Right atrium auricular region (tissue), 2 donors: ENCODE data around the gene DARS1. TPM values are rescaled to one million over a fixed set of nuclear protein-coding genes. Genes with fewer than 3 reads are reported as not detected.

Experiments
- DNase-seq: peaks from one replicate; pipeline ENCODE4 v3.0.0-alpha.2; 2019; ENCODE audit warnings: low spot score
- H3K27ac ChIP-seq, 2 donors: fragments of 200-600 bp; sonication (generic); 1 replicate in 1 of 2; 2 replicates in 1 of 2; pipeline ENCODE4 v1.5.1; 2016 to 2019
- H3K27me3 ChIP-seq, 2 donors: fragments of 200-600 bp; sonication (generic); one replicate each; pipeline versions ENCODE4 v1.5.1 to v1.6.0; 2017 to 2019
- H3K36me3 ChIP-seq: fragments of 200-600 bp; sonication (generic); one replicate; pipeline ENCODE4 v1.5.1; 2016
- H3K4me1 ChIP-seq, 2 donors: fragments of 200-600 bp; sonication (generic); one replicate each; pipeline versions ENCODE4 v1.5.1 to v1.6.0; 2017 to 2019
- H3K4me3 ChIP-seq, 2 donors: fragments of 200-600 bp; sonication (generic); 1 replicate in 1 of 2; 2 replicates in 1 of 2; pipeline ENCODE4 v1.5.1; 2017 to 2019; ENCODE audit warnings: mild to moderate bottlenecking in 1 of 2, moderate library complexity in 1 of 2
- H3K9me3 ChIP-seq, 2 donors: fragments of 200-600 bp; sonication (generic); one replicate each; pipeline ENCODE4 v1.5.1; 2019
- total RNA-seq, 2 donors: library from RNA; depleted of rRNA; stranded (reverse); fragments of >200 nt; gene quantifications; one replicate each; pipeline ENCODE4 v1.1.0, GENCODE V29; 2016
- TF ChIP-seq, protein P1 (sequence below), 2 donors: fragments of 200-600 bp; sonication (generic); IDR thresholded peaks; one replicate each; pipeline ENCODE4 v1.5.1; 2019; ENCODE audit warnings: antibody characterized with exemption in 2 of 2

Gene DARS1
- total RNA-seq, 2 donors from 2014 or later: 42.4 to 57.8 TPM

GRCh38 chr2:136000502-136000901 is 15.1 kb upstream of the DARS1 start:
- Histone ChIP-seq H3K36me3 (no peaks in the 10 kb centered on the region), H3K27ac (no peak overlapping the region), H3K27me3 (no peaks in the 10 kb centered on the region), H3K9me3 (no peaks in the 10 kb centered on the region), H3K4me1 (peaks cover 0 to 4% of the 10 kb centered on the region in 2 donors), H3K4me3 (no peak overlapping the region)
- DNase-seq: no peak
- TF ChIP-seq, protein P1, sequence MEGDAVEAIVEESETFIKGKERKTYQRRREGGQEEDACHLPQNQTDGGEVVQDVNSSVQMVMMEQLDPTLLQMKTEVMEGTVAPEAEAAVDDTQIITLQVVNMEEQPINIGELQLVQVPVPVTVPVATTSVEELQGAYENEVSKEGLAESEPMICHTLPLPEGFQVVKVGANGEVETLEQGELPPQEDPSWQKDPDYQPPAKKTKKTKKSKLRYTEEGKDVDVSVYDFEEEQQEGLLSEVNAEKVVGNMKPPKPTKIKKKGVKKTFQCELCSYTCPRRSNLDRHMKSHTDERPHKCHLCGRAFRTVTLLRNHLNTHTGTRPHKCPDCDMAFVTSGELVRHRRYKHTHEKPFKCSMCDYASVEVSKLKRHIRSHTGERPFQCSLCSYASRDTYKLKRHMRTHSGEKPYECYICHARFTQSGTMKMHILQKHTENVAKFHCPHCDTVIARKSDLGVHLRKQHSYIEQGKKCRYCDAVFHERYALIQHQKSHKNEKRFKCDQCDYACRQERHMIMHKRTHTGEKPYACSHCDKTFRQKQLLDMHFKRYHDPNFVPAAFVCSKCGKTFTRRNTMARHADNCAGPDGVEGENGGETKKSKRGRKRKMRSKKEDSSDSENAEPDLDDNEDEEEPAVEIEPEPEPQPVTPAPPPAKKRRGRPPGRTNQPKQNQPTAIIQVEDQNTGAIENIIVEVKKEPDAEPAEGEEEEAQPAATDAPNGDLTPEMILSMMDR (IDR thresholded peaks at IDR 0.05): no peak

DNA sequence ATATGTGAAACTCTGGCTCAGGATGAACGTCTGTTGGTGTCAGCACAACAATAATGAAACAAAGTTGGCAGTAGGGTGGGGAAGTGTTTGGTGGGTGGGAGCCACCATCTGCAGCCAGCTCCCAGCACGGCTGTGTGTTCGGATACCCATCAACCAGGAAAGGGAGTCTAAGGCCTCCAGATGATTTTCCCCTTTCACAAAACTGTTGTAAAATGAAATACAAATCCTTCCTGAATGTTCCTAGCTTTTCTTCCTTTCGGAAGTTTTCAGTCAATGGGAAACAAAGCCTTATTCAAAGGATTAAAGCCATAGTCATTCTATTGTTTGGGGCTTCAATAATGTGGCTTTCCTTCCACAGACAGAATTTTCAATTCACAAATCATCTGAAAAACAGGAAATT is 14.5 kb upstream of the DARS1 start:
- Histone ChIP-seq H3K9me3 (no peaks in the 10 kb centered on the region), H3K27ac (no peak overlapping the region), H3K27me3 (no peaks in the 10 kb centered on the region), H3K4me3 (no peak overlapping the region), H3K36me3 (no peaks in the 10 kb centered on the region), H3K4me1 (peaks cover 0 to 4% of the 10 kb centered on the region in 2 donors)
- TF ChIP-seq, protein P1 (IDR thresholded peaks at IDR 0.05): no peak
- no peak for DNase-seq

DNA sequence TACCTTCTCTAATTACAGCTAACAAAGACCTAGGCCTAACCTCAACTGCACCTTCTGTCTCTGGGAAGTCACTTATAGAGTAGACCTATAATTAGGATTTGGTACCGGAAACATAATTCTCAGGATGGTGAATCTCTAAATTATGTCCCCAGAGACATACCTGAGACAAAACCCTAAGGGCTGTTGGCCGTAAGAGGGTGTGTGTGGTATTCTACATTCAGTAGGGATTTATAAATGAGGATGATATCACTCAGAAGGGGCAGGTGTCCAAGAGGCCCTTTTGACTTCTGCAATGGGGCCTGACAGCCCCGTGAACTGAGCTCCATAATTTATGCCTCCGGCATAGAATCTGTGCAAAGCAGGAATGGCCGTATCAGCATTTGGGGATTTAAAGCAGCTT is 13.5 kb upstream of the DARS1 start:
- Histone ChIP-seq H3K27ac (no peak overlapping the region), H3K4me1 (peaks cover 0 to 4% of the 10 kb centered on the region in 2 donors), H3K36me3 (no peaks in the 10 kb centered on the region), H3K9me3 (no peaks in the 10 kb centered on the region), H3K27me3 (no peaks in the 10 kb centered on the region), H3K4me3 (no peak overlapping the region)
- no peak for DNase-seq
- TF ChIP-seq, protein P1 (IDR thresholded peaks at IDR 0.05): no peak

GRCh38 chr2:135997380-135997779 is 12.0 kb upstream of the DARS1 start:
- Histone ChIP-seq H3K4me3 (no peak overlapping the region), H3K27ac (no peak overlapping the region), H3K36me3 (no peaks in the 10 kb centered on the region), H3K27me3 (no peaks in the 10 kb centered on the region), H3K4me1 (peaks cover 0 to 4% of the 10 kb centered on the region in 2 donors), H3K9me3 (no peaks in the 10 kb centered on the region)
- DNase-seq: no peak
- TF ChIP-seq, protein P1 (IDR thresholded peaks at IDR 0.05): no peak

DNA sequence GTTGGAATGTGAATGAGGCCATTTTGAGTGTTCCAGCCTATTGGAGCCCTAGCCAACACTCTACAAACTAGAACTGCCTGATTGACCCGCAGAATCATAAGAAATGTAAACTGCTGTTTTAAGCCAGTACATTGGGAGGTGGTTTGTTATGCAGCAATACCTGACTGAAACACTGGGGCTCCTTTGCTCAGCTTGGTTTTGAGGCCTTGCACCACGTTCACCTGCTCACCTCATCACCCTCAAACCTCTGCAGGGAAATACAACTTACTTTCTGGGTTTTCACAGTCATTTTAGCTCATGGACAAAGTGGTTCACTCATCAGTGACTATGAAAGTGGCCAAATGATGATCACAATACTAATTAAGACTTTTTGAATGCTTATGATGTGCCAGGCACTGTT is 10.9 kb upstream of the DARS1 start:
- DNase-seq: no peak
- Histone ChIP-seq H3K4me1 (peaks cover 0 to 4% of the 10 kb centered on the region in 2 donors), H3K27me3 (no peaks in the 10 kb centered on the region), H3K36me3 (no peaks in the 10 kb centered on the region), H3K4me3 (no peak overlapping the region), H3K27ac (no peak overlapping the region), H3K9me3 (no peaks in the 10 kb centered on the region)
- TF ChIP-seq, protein P1 (IDR thresholded peaks at IDR 0.05): no peak

- Histone ChIP-seq H3K36me3 (no peaks in the 10 kb centered on the region), H3K4me1 (no peaks in the 10 kb centered on the region), H3K9me3 (no peaks in the 10 kb centered on the region), H3K27ac (no peak overlapping the region), H3K27me3 (no peaks in the 10 kb centered on the region), H3K4me3 (no peak overlapping the region)
- no peak for DNase-seq
- TF ChIP-seq, protein P1 (IDR thresholded peaks at IDR 0.05): no peak
Measured at GRCh38 chr2:135994281-135994680, 8.9 kb upstream of the DARS1 start.
